ENCODE data around the gene TSPAN17. TPM values are rescaled to one million over a fixed set of nuclear protein-coding genes. Genes with fewer than 3 reads are reported as not detected.

The TSPAN17 gene
- total RNA-seq, 6 experiments from 2014 or later, result 10.9 to 20.8 (median 13.6) TPM

DNA sequence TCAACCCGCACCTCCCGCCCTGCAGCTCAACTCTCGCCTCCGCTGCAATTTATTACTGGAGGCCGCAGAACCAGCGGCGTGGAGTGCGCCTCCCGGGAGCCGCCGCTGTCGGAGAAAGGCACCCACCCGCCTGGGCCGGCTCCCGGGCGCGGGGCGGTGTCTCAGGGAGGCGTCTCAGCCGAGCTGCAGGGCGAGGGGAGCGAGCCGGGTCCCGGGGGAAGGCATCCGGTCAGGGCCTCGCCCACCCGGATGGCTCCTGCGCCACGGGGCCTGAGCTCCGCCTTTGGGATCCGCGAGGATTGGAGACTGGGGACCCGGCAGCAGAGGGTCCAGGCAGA lies 32.9 kb downstream of the TSPAN17 start:
- no peak overlapping the region for H3K4me3 ChIP-seq
- intact Hi-C loops (cut with DNase I), result no loop called here
- no peaks in the 10 kb centered on the region for H3K9me3 ChIP-seq
- H3K4me1 ChIP-seq, result no peaks in the 10 kb centered on the region
- H3K27me3 ChIP-seq, result no peaks in the 10 kb centered on the region
- H3K36me3 ChIP-seq, result no peaks in the 10 kb centered on the region
- TF ChIP-seq, protein P1, sequence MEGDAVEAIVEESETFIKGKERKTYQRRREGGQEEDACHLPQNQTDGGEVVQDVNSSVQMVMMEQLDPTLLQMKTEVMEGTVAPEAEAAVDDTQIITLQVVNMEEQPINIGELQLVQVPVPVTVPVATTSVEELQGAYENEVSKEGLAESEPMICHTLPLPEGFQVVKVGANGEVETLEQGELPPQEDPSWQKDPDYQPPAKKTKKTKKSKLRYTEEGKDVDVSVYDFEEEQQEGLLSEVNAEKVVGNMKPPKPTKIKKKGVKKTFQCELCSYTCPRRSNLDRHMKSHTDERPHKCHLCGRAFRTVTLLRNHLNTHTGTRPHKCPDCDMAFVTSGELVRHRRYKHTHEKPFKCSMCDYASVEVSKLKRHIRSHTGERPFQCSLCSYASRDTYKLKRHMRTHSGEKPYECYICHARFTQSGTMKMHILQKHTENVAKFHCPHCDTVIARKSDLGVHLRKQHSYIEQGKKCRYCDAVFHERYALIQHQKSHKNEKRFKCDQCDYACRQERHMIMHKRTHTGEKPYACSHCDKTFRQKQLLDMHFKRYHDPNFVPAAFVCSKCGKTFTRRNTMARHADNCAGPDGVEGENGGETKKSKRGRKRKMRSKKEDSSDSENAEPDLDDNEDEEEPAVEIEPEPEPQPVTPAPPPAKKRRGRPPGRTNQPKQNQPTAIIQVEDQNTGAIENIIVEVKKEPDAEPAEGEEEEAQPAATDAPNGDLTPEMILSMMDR (IDR thresholded peaks at IDR 0.05), result no peak
- no peak for TF ChIP-seq POLR2A (IDR thresholded peaks at IDR 0.05)
- no peak for DNase-seq
- H3K27ac ChIP-seq, result no peak overlapping the region
- no peak for ATAC-seq
- 12% methylated on average over 22 of the region's 33 CpGs for WGBS (ENCODE audit: insufficient coverage, low coverage, low lambda C conversion rate, missing lambda C conversion rate)

DNA sequence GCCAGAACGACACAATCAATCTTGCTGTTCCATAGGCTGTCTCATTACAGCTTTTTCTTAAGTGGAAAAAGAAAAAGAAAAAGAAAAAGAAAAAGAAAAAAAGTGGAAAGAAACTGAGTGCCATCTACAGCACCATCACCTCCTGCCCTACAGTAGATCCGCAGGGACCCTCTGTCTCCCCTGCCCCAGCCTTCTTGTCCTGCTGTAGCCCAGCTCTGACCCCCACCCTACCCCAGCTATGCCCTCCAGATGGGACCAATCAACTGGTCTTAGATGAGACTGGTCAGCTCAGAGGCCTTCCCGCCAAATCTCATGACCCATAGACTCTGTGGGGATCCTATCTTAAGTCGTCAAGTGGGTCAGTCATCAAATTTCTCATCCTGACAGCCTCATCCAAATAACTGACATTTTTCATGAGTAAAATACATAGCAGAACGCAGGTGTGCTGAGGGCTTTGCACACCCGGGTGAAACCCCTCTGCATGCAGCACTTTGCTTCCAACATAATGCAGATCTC lies 34.8 kb downstream of the TSPAN17 start:
- no peak overlapping the region for H3K27ac ChIP-seq
- H3K4me1 ChIP-seq, result no peaks in the 10 kb centered on the region
- DNase-seq (no peak), ATAC-seq (no peak)
- TF ChIP-seq, protein P1 (IDR thresholded peaks at IDR 0.05), result no peak
- no peak for TF ChIP-seq POLR2A (IDR thresholded peaks at IDR 0.05)
- H3K4me3 ChIP-seq, result no peak overlapping the region
- H3K9me3 ChIP-seq, result no peaks in the 10 kb centered on the region
- intact Hi-C loops (cut with DNase I), result no loop called here
- H3K36me3 ChIP-seq, result no peaks in the 10 kb centered on the region
- no peaks in the 10 kb centered on the region for H3K27me3 ChIP-seq
- 32% methylated on average over 4 of the region's 6 CpGs for WGBS (ENCODE audit: insufficient coverage, low coverage, low lambda C conversion rate, missing lambda C conversion rate)

DNA sequence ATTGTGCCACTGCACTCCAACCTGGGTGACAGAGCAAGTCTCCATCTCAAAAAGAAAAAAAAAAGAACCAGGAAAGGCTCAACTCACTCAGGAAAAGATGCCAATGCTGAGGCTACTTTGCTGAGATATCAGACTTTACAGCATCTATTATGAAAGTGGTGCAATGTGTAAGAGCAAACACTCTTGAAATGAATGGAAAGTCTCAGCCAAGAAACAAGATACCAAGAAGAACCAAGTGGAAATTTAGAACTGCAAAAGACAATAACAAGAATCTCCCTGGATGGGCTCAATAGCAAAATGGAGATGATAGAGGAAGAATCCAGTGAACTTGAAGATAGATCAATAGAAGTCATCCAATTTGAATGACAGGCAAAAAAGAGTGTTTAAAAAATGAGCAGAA lies 37.7 kb downstream of the TSPAN17 start:
- ATAC-seq (no peak), DNase-seq (no peak)
- Histone ChIP-seq H3K4me1 (no peaks in the 10 kb centered on the region), H3K36me3 (no peaks in the 10 kb centered on the region), H3K27me3 (no peaks in the 10 kb centered on the region), H3K27ac (no peak overlapping the region), H3K9me3 (no peaks in the 10 kb centered on the region), H3K4me3 (no peak overlapping the region)
- intact Hi-C loops (cut with DNase I), result no loop called here
- TF ChIP-seq POLR2A (IDR thresholded peaks at IDR 0.05), result no peak
- TF ChIP-seq, protein P1 (IDR thresholded peaks at IDR 0.05), result no peak

DNA sequence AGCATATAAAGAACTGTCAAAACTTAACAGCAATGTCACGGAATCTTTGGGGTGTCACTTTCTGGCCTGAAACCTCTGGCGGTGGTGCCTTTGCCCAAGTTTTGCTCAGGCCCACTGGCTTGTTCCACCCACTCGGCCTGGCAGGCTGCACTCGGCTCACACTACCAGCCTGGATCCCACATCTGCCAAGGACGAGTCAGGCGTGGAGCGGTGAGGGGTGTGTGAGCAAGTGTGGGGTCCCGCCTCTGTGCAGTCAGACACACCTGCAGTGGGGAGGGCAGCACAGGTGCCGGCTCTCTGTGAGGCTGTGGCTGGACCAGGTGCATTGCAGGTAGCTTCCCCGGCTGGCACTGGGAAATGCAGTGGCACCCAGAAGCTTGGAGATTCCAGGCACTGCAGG lies 40.0 kb downstream of the TSPAN17 start:
- ATAC-seq (no peak), DNase-seq (no peak)
- H3K27me3 ChIP-seq, result no peaks in the 10 kb centered on the region
- H3K9me3 ChIP-seq, result no peaks in the 10 kb centered on the region
- H3K4me1 ChIP-seq, result no peaks in the 10 kb centered on the region
- 61% methylated on average over 7 of the region's 10 CpGs for WGBS (ENCODE audit: insufficient coverage, low coverage, low lambda C conversion rate, missing lambda C conversion rate)
- TF ChIP-seq, protein P1 (IDR thresholded peaks at IDR 0.05), result no peak
- no peak for TF ChIP-seq POLR2A (IDR thresholded peaks at IDR 0.05)
- no peak overlapping the region for H3K27ac ChIP-seq
- intact Hi-C loops (cut with DNase I), result no loop called here
- H3K4me3 ChIP-seq, result no peak overlapping the region
- no peaks in the 10 kb centered on the region for H3K36me3 ChIP-seq

DNA sequence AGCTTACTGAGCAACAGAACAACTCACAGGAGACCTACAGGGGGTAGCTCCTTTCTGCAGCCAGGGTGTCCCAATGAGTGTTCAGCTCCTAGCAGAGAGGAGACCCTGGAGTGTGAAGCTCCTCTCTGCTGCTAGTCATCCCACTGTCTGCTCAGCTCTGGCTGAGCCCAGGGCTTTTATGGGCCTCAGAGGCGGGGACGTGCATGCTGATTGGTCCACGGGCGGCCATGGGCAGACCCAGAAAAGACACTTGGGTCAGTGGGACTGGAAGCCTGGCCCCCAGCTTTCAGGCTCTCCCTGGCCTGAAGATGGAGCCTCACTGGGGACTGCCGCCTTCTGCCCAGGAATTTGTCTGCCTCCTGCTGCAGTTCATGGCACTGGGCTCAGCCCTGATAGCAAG lies 40.6 kb downstream of the TSPAN17 start:
- intact Hi-C loops (cut with DNase I), result no loop called here

More for the DNA sequence above, 40.6 kb downstream of the TSPAN17 start:
- H3K9me3 ChIP-seq, result no peaks in the 10 kb centered on the region
- ATAC-seq (no peak), DNase-seq (no peak)
- H3K27me3 ChIP-seq, result no peaks in the 10 kb centered on the region
- no peaks in the 10 kb centered on the region for H3K4me1 ChIP-seq
- no peaks in the 10 kb centered on the region for H3K36me3 ChIP-seq
- H3K4me3 ChIP-seq, result no peak overlapping the region
- WGBS (ENCODE audit: insufficient coverage, low coverage, low lambda C conversion rate, missing lambda C conversion rate), result no CpG with 5 or more reads among the region's 5 CpGs
- no peak overlapping the region for H3K27ac ChIP-seq
- no peak for TF ChIP-seq POLR2A (IDR thresholded peaks at IDR 0.05)
- TF ChIP-seq, protein P1 (IDR thresholded peaks at IDR 0.05), result no peak

Data from right lobe of liver (tissue), 6 donors.